ENCODE results near the gene BEND6.
A peak's percentile ranks its signal among the peaks of the same experiment; 100 is the strongest.
"Not testable (repeated sequence)": the region's sequence is repeated elsewhere in the genome, so short reads cannot be mapped to it uniquely, and the experiment has no call there.

Gene BEND6

DNA sequence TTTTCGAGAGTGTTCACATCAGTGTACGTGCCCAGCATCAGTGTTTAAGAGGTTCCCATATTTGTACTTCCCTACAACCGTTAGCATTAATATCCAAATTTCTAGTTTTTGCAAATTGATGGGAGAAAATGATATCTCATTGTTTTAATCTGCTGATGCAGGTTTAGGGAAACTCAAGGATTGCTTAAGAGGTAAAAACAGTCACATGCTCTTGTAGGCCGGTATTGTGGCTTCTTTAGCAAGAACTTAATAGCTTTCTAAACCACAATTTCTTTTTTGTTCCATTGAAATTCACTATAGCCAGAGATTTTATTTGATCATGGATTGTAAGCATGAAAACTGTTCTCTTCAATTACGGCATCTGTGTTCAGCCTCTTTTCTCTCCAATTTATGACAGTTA lies 29.5 kb downstream of the BEND6 start:
- DNase-seq (ENCODE audit: low spot score): no peak

DNA sequence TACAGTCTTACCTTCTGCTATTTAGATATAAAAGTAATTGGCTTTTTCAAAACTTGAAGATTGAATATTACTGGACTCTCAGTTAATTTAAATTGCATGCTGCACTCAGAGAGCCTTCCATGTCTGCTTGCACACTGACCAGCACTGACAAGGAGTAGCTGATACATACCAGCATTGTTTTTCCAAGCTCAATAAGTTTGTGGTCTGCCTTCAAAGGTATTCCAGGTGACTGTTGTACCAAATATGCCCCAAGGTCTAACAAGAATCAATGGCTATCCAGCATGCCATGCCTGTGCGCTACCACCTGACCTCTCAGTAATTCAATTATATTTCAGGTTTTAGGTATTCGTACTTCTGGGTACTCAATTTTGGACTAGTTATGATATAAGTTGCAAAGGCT lies 30.0 kb downstream of the BEND6 start:
- DNase-seq (ENCODE audit: low spot score): no peak

- no peak for DNase-seq (ENCODE audit: low spot score)
These were observed 31.7 kb downstream of the BEND6 start for GRCh38 chr6:56986611-56987010.

DNA sequence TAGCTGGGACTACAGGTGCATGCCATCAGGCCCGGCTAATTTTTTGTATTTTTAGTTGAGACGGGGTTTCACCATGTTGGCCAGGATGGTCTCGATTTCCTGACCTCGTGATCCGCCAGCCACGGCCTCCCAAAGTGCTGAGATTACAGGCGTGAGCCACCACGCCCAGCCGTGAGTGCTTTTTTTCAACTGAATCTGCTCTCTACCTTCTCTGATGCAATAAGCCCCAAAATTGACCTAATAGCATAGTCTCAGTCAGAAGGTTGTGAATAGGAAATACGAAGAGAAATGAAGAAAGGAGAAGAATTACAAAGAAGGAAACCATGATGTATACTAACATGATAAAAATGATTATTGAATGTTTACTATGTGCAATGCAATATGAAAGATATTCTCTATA lies 33.2 kb downstream of the BEND6 start:
- DNase-seq (ENCODE audit: low spot score): no peak

GRCh38 chr6:56992036-56992435 lies 37.1 kb downstream of the BEND6 start:
- DNase-seq (ENCODE audit: low spot score): no peak

DNA sequence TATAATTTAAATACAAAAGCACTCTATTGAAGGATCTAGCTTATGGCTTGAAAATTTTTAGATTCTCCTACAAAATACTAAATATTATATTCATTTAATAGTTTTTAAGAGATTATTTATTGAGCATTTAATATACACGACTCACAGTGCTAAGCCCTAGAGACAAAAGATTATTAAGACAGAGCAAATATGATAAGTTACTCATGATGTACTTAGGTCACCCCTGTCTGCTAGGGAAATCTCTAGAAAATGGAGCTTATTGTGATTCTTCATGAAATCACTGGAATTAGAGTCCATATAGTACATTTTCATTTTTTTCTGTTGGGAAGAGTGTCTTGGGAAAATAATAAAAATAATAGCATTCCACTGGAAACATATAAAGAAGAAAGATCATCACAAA lies 37.8 kb downstream of the BEND6 start:
- DNase-seq (ENCODE audit: low spot score): no peak

GRCh38 chr6:56995347-56995902 lies 40.5 kb downstream of the BEND6 start:
- DNase-seq (ENCODE audit: low spot score): no peak

DNA sequence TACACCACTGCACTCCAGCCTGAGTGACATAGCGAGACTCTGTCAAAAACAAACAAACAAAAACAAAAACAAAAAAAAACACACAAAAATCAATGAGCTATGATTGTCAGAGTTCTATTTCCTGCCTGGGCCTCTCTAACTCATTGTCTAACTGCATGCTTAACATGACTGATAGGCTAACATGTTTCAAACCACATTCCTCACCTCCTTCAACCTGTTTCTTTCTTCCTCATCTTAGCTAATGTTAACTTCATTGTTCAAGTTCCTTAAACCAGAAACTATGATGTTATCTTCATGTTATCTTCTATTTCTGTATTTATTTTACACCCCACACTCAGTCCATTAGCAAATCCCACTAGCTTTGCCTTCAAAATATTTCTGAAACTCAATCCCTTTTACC lies 41.5 kb downstream of the BEND6 start:
- no peak for DNase-seq (ENCODE audit: low spot score)

DNA sequence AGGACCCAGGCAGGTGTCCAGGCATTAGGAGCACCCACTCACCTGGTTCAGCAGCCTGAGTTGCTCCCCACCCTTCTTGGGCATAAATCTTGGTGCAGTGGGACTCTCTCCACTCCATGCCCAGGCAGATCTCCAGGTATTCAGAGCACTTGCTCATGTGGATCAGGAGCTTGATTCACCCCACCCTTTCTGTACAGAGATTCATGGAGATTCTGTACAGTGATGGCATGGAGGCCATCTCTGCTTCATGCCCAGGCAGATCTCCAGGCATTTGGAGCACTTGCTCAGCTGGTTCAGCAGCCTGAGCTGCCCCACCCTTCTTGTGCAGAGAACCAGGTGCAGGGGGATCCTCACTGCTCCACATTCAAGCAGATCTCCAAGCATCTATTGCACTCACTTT lies 44.1 kb downstream of the BEND6 start:
- DNase-seq (ENCODE audit: low spot score): no peak

- DNase-seq (ENCODE audit: low spot score): not testable (repeated sequence)
These were observed 44.8 kb downstream of the BEND6 start for GRCh38 chr6:56999748-57000147.

- no peak for DNase-seq (ENCODE audit: low spot score)
These were observed 47.3 kb downstream of the BEND6 start for GRCh38 chr6:57002197-57002596.

DNA sequence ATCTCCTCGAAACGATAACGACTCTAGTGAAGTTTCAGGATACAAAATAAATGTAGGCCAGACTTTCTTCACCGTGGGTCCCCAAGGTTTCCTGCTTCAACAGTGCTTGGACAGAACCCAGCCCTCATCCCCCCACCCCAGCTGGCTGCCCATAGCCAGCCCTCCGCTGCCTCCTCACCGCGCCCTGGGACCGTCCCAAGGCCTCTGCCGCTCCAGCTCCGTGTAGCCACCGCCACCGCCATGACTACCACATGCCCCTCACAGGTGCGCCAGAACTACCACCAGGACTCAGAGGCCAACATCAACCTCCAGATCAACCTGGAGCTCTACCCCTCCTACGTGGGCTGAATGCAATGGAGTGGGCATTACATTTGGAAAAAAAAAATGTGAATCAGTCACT lies 49.4 kb downstream of the BEND6 start:
- DNase-seq (ENCODE audit: low spot score): no peak

DNA sequence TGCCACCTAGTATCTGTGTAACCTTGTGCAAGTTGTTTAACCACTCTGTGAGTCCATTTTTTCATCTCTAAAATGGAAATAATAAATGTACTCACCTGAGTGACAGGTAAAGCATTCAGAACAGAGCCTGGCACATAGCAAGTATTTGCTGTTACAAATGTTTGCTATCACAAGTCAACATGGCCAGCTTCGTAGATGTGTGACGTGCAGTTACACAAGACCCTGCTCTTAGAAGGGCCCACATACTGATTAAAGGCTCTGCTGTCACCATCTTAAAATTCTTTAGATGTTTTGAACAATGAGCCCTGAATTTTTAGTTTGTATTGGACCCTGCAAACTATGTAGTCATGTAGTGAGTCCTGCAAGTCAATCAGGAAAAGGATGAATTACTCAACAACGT lies 51.2 kb downstream of the BEND6 start:
- DNase-seq (ENCODE audit: low spot score): no peak

GRCh38 chr6:57008069-57008468 lies 53.2 kb downstream of the BEND6 start:
- not testable (repeated sequence) for DNase-seq (ENCODE audit: low spot score)

GRCh38 chr6:57013521-57013926 lies 58.6 kb downstream of the BEND6 start:
- DNase-seq (ENCODE audit: low spot score): no peak

- DNase-seq (ENCODE audit: low spot score): no peak
These were observed 62.2 kb downstream of the BEND6 start for GRCh38 chr6:57017069-57017468.

GRCh38 chr6:57017841-57018240 lies 62.9 kb downstream of the BEND6 start:
- no peak for DNase-seq (ENCODE audit: low spot score)

DNA sequence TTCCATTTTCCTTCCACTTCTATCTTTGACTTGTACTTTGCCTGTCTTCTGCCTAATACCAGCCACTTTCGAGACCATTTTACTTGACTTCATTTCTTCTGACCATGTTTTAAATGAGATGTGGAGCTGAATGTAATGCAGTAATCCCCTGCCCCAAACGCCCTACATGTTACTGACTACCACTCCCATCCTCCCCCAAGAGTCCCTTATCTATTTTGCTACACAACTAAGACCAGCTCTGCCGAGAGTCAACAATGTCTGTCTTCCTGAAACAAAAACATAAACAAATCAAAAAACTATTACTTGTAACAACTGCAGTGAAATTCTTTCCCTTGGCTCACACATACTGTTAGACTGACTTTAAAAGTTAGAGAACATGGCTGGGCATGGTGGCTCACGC lies 64.5 kb downstream of the BEND6 start:
- DNase-seq (ENCODE audit: low spot score): no peak

GRCh38 chr6:57021086-57021720 lies 66.3 kb downstream of the BEND6 start:
- DNase-seq (ENCODE audit: low spot score): peak; percentile 48

GRCh38 chr6:57024321-57024720 lies 69.4 kb downstream of the BEND6 start:
- DNase-seq (ENCODE audit: low spot score): no peak

- DNase-seq (ENCODE audit: low spot score): no peak
These were observed 69.9 kb downstream of the BEND6 start for GRCh38 chr6:57024775-57025174.

DNA sequence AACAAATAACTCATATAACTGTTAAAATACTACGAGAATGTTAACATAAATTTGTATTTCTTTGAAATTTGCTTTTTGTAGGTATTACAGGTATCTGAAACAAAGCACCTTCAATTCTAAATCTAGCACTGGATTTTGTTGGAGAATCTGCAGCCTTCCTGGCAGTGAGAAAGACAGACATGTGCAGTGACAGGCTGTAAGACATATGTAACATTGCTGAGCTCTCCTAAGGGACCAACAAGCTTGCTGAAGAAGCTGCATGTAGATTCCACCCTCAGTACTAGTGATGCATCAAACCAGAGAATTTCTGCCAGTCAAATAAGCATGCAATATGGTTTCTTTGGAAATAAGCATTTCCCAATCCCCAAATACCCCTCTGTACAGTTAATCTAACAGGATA lies 71.1 kb downstream of the BEND6 start:
- no peak for DNase-seq (ENCODE audit: low spot score)

GRCh38 chr6:57027301-57027700 lies 72.4 kb downstream of the BEND6 start:
- no peak for DNase-seq (ENCODE audit: low spot score)

- no peak for DNase-seq (ENCODE audit: low spot score)
These were observed 74.3 kb downstream of the BEND6 start for GRCh38 chr6:57029213-57029612.

All from SK-N-DZ (cell line).